Measurements from ENCODE around the gene ZMYM2.
"Not testable (repeated sequence)": the region's sequence is repeated elsewhere in the genome, so short reads cannot be mapped to it uniquely, and the experiment has no call there.

The ZMYM2 gene

GRCh38 chr13:19982447-19983043 lies 24.0 kb downstream of the ZMYM2 start:
- DNase-seq, result no peak

DNA sequence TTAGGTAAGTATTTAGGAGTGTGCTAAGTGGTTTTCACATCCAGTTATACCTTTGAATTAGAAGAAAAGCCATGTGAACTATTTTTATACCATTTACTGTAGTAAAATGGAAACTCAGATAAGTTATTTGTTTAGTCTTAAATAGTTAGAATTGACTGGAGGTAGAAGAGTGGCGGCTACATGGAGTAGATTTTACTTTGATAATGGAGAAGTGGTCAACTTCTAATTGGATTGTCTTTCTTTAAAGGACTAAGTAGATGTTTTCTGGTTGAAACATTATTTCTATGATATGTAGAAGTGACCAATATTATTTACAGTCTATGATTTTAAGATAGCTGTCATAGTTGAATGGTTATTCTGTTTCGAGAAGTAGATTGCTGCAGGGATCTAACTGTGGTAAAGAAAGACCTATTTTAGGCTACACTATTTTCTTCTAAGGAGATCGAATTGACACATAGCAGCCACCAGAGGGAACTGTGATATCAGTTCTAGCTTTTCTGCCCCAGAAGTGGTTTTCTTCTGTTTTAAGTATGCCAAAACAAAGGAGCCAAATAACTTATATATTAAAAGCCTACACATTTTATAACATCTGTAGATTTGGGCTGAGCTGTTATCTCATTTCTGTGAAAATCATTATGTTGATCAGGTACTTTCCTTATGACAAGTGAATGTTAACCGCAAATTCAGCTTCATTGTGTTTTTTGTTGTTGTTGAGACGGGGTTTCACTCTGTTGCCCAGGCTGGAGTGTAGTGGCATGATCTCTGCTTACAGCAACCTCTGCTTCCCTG lies 26.1 kb downstream of the ZMYM2 start:
- peak; percentile 35 for DNase-seq

GRCh38 chr13:19985219-19985556 lies 26.7 kb downstream of the ZMYM2 start:
- no peak for DNase-seq

DNA sequence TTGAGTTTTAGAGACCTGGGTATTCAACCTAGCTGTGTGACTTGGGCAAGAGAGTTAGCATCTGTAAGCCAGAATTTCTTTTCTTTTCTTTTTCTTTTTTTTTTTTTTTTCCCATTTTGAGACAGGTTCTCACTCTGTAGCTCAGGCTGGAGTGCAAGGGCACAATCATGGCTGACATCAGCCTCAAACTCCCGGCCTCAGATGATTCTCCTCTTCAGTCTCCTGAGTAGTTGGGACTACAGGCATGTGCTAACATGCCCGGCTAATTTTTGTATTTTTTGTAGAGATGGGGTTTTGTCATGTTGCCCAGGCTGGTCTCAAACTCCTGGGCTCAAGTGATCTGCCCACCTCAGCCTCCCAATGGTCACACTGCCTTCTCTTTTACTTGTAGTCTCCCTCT lies 33.0 kb downstream of the ZMYM2 start:
- no peak for DNase-seq

DNA sequence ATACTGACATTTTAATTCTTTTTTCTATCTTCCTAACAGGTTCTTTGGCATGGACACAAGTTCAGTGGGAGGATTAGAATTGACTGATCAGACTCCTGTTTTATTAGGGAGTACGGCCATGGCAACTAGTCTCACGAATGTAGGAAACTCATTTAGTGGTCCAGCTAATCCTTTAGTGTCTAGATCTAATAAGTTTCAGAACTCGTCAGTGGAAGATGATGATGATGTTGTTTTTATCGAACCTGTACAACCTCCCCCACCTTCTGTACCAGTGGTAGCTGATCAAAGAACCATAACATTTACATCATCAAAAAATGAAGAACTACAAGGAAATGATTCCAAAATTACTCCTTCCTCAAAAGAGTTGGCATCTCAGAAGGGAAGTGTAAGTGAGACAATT lies 34.5 kb downstream of the ZMYM2 start:
- DNase-seq, result no peak

GRCh38 chr13:19998960-19999359 lies 40.4 kb downstream of the ZMYM2 start:
- DNase-seq, result no peak

- no peak for DNase-seq
Observed at GRCh38 chr13:20000062-20000552, 41.6 kb downstream of the ZMYM2 start.

GRCh38 chr13:20001366-20002190 lies 43.1 kb downstream of the ZMYM2 start:
- no peak for DNase-seq

DNA sequence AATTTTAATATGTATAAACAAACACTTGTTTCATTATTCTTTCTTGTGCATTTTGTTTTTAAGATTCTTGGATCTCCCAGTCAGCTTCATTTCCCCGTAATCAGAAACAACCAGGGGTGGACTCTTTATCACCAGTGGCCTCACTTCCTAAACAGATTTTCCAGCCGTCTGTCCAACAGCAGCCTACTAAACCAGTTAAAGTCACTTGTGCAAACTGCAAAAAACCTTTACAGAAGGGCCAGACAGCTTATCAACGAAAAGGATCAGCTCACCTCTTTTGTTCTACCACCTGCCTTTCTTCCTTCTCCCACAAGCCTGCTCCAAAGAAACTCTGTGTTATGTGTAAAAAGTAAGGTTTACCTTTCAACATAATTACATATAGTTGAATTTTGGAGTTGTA lies 44.3 kb downstream of the ZMYM2 start:
- no peak for DNase-seq

GRCh38 chr13:20006206-20006605 lies 47.7 kb downstream of the ZMYM2 start:
- peak; percentile 8 for DNase-seq

DNA sequence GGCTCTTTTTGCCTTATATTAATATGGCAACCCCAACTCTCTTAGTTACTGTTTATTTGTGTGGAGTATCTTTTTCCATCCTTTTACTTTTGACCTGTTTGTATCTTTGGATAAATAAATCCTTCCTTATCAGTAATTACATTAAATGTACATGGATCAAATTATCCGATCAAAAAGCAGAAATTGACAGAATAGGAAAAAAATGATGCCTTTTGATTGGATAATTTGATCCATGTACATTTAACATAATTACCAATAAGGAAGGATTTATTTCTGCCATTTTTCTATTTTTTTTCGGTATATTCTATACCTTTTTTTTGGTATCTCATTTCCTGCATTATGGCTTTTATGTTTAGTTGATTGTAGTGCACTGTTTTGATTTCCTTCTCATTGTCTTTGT lies 57.2 kb downstream of the ZMYM2 start:
- DNase-seq, result no peak

GRCh38 chr13:20016649-20017364 lies 58.3 kb downstream of the ZMYM2 start:
- no peak for DNase-seq

GRCh38 chr13:20017365-20017711 lies 58.8 kb downstream of the ZMYM2 start:
- DNase-seq, result no peak

DNA sequence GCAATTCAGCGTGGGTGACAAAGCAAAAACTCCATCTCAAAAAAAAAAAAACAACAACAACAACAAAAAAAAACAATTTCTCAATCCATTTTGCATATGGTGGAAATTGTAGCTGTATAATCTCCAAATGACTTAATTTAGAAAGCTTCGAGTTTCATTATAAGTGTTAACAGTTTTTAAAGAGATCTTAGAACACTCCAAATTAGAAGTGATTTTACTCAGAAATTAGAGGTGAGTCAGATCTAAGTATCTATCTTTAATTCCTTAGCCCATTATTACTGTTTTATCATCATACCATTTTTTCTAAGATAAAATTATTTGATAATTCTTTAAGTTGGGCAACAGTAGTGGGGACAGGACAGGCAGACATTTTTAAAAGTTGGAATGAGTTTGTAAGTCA lies 60.5 kb downstream of the ZMYM2 start:
- DNase-seq, result no peak

DNA sequence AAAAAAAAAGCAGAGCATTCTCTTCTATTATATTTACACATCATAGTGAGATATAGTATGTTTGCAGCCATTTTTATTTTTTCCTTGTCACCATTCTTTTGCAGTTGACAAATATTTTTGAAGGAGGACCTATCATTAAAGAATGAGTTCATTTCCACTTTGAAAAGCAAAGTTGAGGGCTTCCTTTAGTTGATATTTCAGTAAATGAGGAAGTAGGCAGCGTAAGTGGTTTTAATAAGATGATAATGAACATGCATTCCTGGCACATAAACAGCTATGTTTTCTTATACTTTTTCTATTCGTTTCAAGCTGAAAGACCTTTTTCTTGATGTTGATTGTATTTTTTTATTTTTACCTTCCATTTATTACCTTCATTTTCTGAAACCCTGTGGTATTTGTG lies 66.2 kb downstream of the ZMYM2 start:
- DNase-seq, result no peak

DNA sequence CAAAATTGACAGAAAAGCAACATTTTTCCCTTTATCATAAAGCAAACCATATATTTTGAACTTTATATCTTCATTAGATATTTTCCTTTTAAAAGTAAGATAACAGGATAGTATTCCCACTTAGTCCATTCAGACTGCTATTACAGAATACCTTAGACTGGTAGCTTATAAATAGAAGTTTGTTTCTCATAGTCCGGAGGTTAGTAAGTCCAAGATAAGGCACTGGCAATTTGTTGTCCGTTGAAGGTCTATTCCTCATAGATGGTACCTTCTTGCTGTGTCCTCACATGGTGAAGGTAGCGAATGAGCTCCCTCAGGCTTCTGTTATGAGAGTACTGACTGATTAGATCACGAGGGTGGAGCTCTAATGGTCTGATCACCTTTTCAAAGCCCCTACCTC lies 70.4 kb downstream of the ZMYM2 start:
- DNase-seq, result no peak

GRCh38 chr13:20033486-20033885 lies 75.0 kb downstream of the ZMYM2 start:
- no peak for DNase-seq

- DNase-seq, result no peak
Observed at GRCh38 chr13:20035130-20035529, 76.6 kb downstream of the ZMYM2 start.

- no peak for DNase-seq
Observed at GRCh38 chr13:20037908-20038307, 79.4 kb downstream of the ZMYM2 start.

DNA sequence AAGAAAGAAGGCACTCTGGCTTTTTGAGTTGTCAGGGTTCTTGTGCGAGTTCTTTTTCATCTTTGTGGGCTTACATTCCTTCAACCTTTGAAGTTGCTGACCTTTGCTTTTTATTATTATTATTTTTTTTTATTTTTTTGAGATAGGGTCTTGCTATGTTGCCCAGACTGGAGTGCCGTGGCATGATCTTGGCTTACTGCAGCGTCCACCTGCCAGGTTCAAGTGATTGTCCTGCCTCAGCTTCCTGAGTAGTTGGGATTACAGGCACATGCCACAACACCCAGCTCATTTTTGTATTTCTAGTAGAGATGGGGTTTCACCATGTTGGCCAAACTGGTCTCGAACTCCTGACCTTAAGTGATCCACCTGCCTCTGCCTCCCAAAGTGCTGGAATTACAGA lies 84.1 kb downstream of the ZMYM2 start:
- not testable (repeated sequence) for DNase-seq

DNA sequence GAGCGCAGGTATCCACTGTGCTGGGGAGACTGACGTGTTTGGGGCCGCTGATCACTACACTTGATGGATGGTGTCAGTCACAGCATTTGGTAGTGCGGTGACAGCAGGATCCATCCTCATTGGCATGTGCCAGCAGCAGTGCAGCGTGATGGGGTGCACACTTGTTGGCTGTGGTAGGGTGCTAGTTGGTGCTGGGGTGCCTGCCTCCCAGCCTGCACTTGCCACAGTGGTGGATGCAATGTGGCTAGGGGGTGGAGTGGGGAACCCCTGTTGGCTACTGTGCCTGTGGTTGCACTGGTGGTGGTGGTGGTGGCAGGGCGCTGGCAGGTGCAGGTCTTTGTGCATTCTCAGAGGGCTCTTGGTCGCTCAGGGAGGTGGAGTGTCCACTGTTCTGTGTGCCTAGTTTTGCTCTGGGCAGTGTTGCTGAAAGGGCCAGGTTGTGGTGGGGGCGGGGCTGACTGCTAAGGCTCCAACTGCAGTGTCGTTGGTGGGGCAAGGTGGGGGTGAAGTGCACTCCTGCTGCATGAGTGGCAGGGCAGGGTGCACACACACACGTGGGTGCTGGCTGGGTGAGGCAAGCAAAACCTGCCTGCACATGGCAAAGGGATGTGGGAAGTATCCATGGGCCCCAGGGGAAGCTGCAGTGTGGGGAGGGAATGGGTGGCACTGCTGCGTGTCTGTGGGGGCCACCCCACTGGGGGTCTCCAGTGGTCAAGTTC lies 84.8 kb downstream of the ZMYM2 start:
- DNase-seq, result no peak

GRCh38 chr13:20044086-20044485 lies 85.6 kb downstream of the ZMYM2 start:
- no peak for DNase-seq
